Endothelial cell of umbilical vein (primary cell): ENCODE measurements around the gene C3orf49. TPM values are rescaled to one million over a fixed set of nuclear protein-coding genes. Genes with fewer than 3 reads are reported as not detected.

ENCODE experiments used
- BruUV-seq: library from RNA; stranded (reverse); fragments of 400-500 nt; replicated peaks from 2 replicates; lab custom pipeline; 2021; lab: Mats Ljungman, UMichigan
- CTCF ChIA-PET: fragments of 300-600, 350-600 bp; sonication (Branson Sonifier 250); formaldehyde crosslinking; loops from one replicate; lab custom pipeline; 2021; ENCODE audit warnings: antibody characterized with exemption, inconsistent platforms; lab: Charles Lee
- POLR2A ChIA-PET: fragments of 300-600, 350-600 bp; sonication (Branson Sonifier 250); formaldehyde crosslinking; loops from one replicate; lab custom pipeline; 2021; ENCODE audit warnings: antibody characterized with exemption, inconsistent platforms; lab: Charles Lee
- DNase-seq: peaks from one replicate; pipeline ENCODE4 v3.0.0-alpha.2; 2011; ENCODE audit warnings: low read depth, low spot score
- FAIRE-seq: peaks from 2 replicates; lab custom pipeline; 2011; peaks lifted over from hg19 to GRCh38; lab: Jason Lieb, UNC
- H2AFZ ChIP-seq: 2 replicates; pipeline ENCODE4 v1.6.0; 2012; ENCODE audit warnings: low read depth, low read length, control low read depth, inconsistent platforms
- H3K27ac ChIP-seq: 2 replicates; pipeline ENCODE4 v1.5.1; 2011; ENCODE audit warnings: low read depth, mild to moderate bottlenecking, control low read depth, low read length, moderate library complexity; ENCODE audit not compliant: insufficient read depth
- H3K27me3 ChIP-seq, 2 experiments: 2 replicates each; pipeline versions ENCODE4 v1.6.0 to v1.6.1; 2011; ENCODE audit warnings: low read length in 2 of 2, mixed read lengths in 1 of 2; ENCODE audit not compliant: control insufficient read depth in 2 of 2, insufficient read depth in 2 of 2
- H3K36me3 ChIP-seq, 2 experiments: 2 replicates in 1 of 2; 3 replicates in 1 of 2; pipeline ENCODE4 v1.5.1; 2011; ENCODE audit warnings: low read length in 2 of 2, mild to moderate bottlenecking in 1 of 2, moderate library complexity in 1 of 2; ENCODE audit not compliant: control insufficient read depth in 2 of 2, insufficient read depth in 2 of 2; ENCODE audit errors: extremely low read depth in 1 of 2
- H3K4me1 ChIP-seq: 3 replicates; pipeline ENCODE4 v1.5.1; 2011; ENCODE audit warnings: mild to moderate bottlenecking, low read length; ENCODE audit not compliant: control insufficient read depth, insufficient read depth; ENCODE audit errors: extremely low read depth
- H3K4me2 ChIP-seq: 2 replicates; pipeline ENCODE4 v1.6.1; 2011; ENCODE audit warnings: low read length, control low read depth, mixed read lengths; ENCODE audit not compliant: insufficient read depth
- H3K4me3 ChIP-seq, 3 experiments: fragments of 200-600 bp in 1 of 3; sonication (generic), shearing (Covaris generic) in 1 of 3; replicated peaks in 1 of 3; 2 replicates each; pipeline ENCODE4 v1.5.1; 2011 to 2016; ENCODE audit warnings: control low read depth in 3 of 3, low read length in 3 of 3, mild to moderate bottlenecking in 2 of 3, inconsistent platforms in 1 of 3, low read depth in 1 of 3, moderate library complexity in 1 of 3; ENCODE audit not compliant: insufficient read depth in 1 of 3
- H3K79me2 ChIP-seq: 2 replicates; pipeline ENCODE4 v1.6.0; 2012; ENCODE audit warnings: low read length, inconsistent platforms; ENCODE audit not compliant: control insufficient read depth, insufficient read depth
- H3K9ac ChIP-seq: replicated peaks from 2 replicates; pipeline ENCODE3; 2011; ENCODE audit warnings: low read length, control low read depth; ENCODE audit not compliant: insufficient read depth; ENCODE audit errors: extremely low read depth
- H3K9me1 ChIP-seq: replicated peaks from 3 replicates; pipeline ENCODE4 v1.6.0; 2011; ENCODE audit warnings: mild to moderate bottlenecking, low read length; ENCODE audit not compliant: control insufficient read depth, insufficient read depth; ENCODE audit errors: extremely low read depth
- H3K9me3 ChIP-seq: replicated peaks from 2 replicates; pipeline ENCODE4 v1.5.1; 2012; ENCODE audit warnings: low read length, inconsistent platforms; ENCODE audit not compliant: control insufficient read depth, insufficient read depth
- H4K20me1 ChIP-seq: replicated peaks from 2 replicates; pipeline ENCODE3; 2011; ENCODE audit warnings: mild to moderate bottlenecking, low read length; ENCODE audit not compliant: control insufficient read depth, insufficient read depth; ENCODE audit errors: extremely low read depth
- EZH2 ChIP-seq: IDR thresholded peaks from 2 replicates; pipeline ENCODE4 v1.6.1; 2012; ENCODE audit warnings: borderline replicate concordance, low read depth, mild to moderate bottlenecking, moderate library complexity, low read length, inconsistent platforms; ENCODE audit not compliant: severe bottlenecking
- FOS ChIP-seq: IDR thresholded peaks from 2 replicates; pipeline ENCODE4 v1.6.1; 2011; ENCODE audit warnings: mild to moderate bottlenecking, low read length, moderate library complexity, borderline replicate concordance; ENCODE audit not compliant: insufficient read depth
- GATA2 ChIP-seq: IDR thresholded peaks from 2 replicates; pipeline ENCODE4 v1.7.0; 2011; ENCODE audit warnings: low read depth, mild to moderate bottlenecking, moderate library complexity, mixed read lengths, low read length; ENCODE audit not compliant: insufficient read length, insufficient read depth
- JUN ChIP-seq: IDR thresholded peaks from 2 replicates; pipeline ENCODE4 v1.6.1; 2011; ENCODE audit warnings: borderline replicate concordance, low read depth; ENCODE audit not compliant: insufficient read length, insufficient read depth
- MYC ChIP-seq: IDR thresholded peaks from one replicate; pipeline ENCODE4 v1.6.1; 2011; ENCODE audit warnings: mild to moderate bottlenecking, low read depth, low read length
- POLR2A ChIP-seq: IDR thresholded peaks from 2 replicates; pipeline ENCODE4 v1.6.1; 2012; ENCODE audit warnings: low read depth, mild to moderate bottlenecking, control low read depth, low read length
- POLR2AphosphoS5 ChIP-seq: IDR thresholded peaks from 2 replicates; pipeline ENCODE4 v1.6.1; 2012; ENCODE audit warnings: low read depth, mild to moderate bottlenecking, control low read depth, low read length, moderate library complexity; ENCODE audit not compliant: insufficient read depth
- dilution Hi-C: fragments of 300-500 bp; cut with MboI; formaldehyde crosslinking; loops from one replicate; pipeline ENCODE4 v1.15.0; 2019; ENCODE audit warnings: low sequenced_read_pairs; ENCODE audit not compliant: extremely low pct_ligation_motif_present
- intact Hi-C: fragments of 100-400 bp; cut with micrococcal nuclease; formaldehyde crosslinking; loops from one replicate; pipeline ENCODE4 v1.10.0; 2022
- polyA plus RNA-seq, 4 experiments: library from polyadenylated mRNA; depleted of rRNA in 3 of 4; stranded (reverse) in 3 of 4; unstranded in 1 of 4; fragments of >200 nt; gene quantifications; 2 replicates each; pipeline versions ENCODE4 v1.2.1 to v1.2.3, GENCODE V29; 2011 to 2012; ENCODE audit warnings: missing spikeins in 1 of 4
- total RNA-seq: library from RNA; stranded (reverse); gene quantifications from 2 replicates; pipeline ENCODE4 v1.2.3, GENCODE V29; 2021
- TF ChIP-seq, protein P1 (sequence below), 2 donors: IDR thresholded peaks; 1 replicate in 1 of 2; 2 replicates in 1 of 2; pipeline ENCODE4 v1.5.1; 2011; ENCODE audit warnings: low read length in 2 of 2, mild to moderate bottlenecking in 2 of 2, moderate library complexity in 2 of 2, control low read depth in 1 of 2, inconsistent platforms in 1 of 2, low read depth in 1 of 2; ENCODE audit not compliant: insufficient read depth in 1 of 2; ENCODE audit errors: extremely low read depth in 1 of 2
- TF ChIP-seq, protein P2 (sequence below): IDR thresholded peaks from 2 replicates; pipeline ENCODE4 v1.6.1; 2011; ENCODE audit not compliant: insufficient read depth, insufficient read length

Gene C3orf49
- total and polyA plus RNA-seq, 2 donors (not counting 3 experiments of a cell fraction or from before 2014, with no cell fraction given) = not detected

DNA sequence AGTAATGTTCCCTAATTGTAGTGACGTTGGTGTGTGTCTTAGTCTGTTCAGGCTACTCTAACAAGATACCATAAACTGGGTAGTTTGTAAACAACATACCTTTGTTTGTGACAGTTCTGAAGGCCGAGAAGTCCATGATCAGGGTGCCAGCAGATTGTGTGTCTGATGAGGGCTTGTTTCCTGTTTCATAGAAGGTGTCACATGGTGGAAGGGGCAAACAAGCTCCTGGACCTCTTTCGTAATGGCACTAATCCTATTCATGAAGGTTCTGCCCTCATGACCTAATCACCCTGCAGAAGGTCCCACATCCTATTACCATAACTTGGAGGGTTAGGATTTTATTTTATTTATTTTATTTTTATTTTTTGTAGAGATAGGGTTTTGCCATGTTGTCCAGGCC is 55.7 kb downstream of the C3orf49 start:
- Histone ChIP-seq H3K36me3 (no peaks in the 10 kb centered on the region), H3K9ac (no peak overlapping the region), H3K4me2 (no peak overlapping the region), H3K9me1 (no peaks in the 10 kb centered on the region), H3K79me2 (peaks cover 62% of the 10 kb centered on the region), H3K4me1 (peaks cover 2% of the 10 kb centered on the region), H3K9me3 (no peaks in the 10 kb centered on the region), H3K27ac (no peak overlapping the region), H3K4me3 (no peak overlapping the region), H4K20me1 (peaks cover 5% of the 10 kb centered on the region), H2AFZ (no peak overlapping the region), H3K27me3 (no peaks in the 10 kb centered on the region)
- TF ChIP-seq FOS (no peak), GATA2 (no peak), POLR2A (no peak), POLR2AphosphoS5 (no peak), MYC (no peak), JUN (no peak), EZH2 (no peak)
- TF ChIP-seq, protein P1, sequence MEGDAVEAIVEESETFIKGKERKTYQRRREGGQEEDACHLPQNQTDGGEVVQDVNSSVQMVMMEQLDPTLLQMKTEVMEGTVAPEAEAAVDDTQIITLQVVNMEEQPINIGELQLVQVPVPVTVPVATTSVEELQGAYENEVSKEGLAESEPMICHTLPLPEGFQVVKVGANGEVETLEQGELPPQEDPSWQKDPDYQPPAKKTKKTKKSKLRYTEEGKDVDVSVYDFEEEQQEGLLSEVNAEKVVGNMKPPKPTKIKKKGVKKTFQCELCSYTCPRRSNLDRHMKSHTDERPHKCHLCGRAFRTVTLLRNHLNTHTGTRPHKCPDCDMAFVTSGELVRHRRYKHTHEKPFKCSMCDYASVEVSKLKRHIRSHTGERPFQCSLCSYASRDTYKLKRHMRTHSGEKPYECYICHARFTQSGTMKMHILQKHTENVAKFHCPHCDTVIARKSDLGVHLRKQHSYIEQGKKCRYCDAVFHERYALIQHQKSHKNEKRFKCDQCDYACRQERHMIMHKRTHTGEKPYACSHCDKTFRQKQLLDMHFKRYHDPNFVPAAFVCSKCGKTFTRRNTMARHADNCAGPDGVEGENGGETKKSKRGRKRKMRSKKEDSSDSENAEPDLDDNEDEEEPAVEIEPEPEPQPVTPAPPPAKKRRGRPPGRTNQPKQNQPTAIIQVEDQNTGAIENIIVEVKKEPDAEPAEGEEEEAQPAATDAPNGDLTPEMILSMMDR (IDR thresholded peaks at IDR 0.05; ENCODE audit: extremely low read depth in 1 of 2, insufficient read depth in 1 of 2, low read depth in 1 of 2, low read length in 2 of 2) = no peak
- TF ChIP-seq, protein P2, sequence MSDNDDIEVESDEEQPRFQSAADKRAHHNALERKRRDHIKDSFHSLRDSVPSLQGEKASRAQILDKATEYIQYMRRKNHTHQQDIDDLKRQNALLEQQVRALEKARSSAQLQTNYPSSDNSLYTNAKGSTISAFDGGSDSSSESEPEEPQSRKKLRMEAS = no peak
- ChIA-PET CTCF (interaction anchor here (1.0 kb wide), 1 partner anchor 119 kb away, joined by 3 read pairs; no protein-coding TSS in a partner anchor), POLR2A (no interaction called here)
- DNase-seq (no peak), FAIRE-seq (no peak)
- BruUV-seq = no TSS peak
- intact Hi-C loops = no loop called here
- dilution Hi-C loops = no loop called here
